ENCODE measurements around the gene SLITRK3.

The SLITRK3 gene

DNA sequence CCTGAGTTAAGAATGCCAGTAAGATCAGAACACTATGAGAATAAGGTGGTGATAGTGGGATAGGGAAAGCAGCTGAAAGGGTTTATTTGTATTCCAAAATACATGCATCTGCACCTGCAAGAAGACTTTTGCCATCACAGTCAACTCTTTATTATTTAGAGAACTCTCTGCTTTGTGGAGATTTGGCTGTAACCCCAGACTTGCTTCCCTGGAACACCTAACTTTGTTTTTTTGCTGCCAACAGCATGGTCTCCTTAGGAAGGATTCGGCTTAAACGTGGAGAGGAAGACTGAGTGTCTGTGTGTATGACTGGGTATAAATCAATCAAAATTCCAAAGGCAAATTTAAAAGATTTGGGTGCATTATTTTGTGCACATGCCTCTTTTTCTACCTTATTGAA, 21.6 kb upstream of the SLITRK3 start:
- TF ChIP-seq, protein P1, sequence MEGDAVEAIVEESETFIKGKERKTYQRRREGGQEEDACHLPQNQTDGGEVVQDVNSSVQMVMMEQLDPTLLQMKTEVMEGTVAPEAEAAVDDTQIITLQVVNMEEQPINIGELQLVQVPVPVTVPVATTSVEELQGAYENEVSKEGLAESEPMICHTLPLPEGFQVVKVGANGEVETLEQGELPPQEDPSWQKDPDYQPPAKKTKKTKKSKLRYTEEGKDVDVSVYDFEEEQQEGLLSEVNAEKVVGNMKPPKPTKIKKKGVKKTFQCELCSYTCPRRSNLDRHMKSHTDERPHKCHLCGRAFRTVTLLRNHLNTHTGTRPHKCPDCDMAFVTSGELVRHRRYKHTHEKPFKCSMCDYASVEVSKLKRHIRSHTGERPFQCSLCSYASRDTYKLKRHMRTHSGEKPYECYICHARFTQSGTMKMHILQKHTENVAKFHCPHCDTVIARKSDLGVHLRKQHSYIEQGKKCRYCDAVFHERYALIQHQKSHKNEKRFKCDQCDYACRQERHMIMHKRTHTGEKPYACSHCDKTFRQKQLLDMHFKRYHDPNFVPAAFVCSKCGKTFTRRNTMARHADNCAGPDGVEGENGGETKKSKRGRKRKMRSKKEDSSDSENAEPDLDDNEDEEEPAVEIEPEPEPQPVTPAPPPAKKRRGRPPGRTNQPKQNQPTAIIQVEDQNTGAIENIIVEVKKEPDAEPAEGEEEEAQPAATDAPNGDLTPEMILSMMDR (IDR thresholded peaks at IDR 0.05; ENCODE audit: low read depth, low read length): no peak
- TF ChIP-seq MYC (IDR thresholded peaks at IDR 0.05; ENCODE audit: low read depth, low read length): no peak
- TF ChIP-seq POLR2A (IDR thresholded peaks at IDR 0.05; ENCODE audit: extremely low read depth, insufficient read length): no peak
- TF ChIP-seq, protein P2, sequence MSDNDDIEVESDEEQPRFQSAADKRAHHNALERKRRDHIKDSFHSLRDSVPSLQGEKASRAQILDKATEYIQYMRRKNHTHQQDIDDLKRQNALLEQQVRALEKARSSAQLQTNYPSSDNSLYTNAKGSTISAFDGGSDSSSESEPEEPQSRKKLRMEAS (IDR thresholded peaks at IDR 0.05; ENCODE audit: low read depth, low read length): no peak
- no peak for DNase-seq (ENCODE audit: low read depth)
- H3K4me3 ChIP-seq (ENCODE audit: low read depth, low read length): no peak overlapping the region

DNA sequence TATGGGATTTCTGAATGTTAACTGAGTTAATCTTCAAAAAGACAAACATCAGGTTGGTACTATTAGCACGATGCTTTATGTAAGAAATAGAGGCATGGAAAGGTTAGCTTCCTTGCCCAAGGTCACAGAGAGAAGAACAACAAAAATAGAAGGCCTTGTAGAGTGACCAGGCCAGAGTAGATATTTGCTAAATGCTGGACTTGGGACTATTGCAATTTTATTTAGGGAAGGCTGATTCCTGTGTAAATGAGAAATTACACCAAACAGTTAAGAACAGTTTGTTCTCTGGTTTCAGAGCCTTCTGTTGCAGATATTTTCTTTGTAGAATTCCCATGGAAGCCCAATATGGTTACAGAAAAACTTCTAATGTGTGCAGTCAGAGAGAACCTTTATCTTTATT, 16.4 kb upstream of the SLITRK3 start:
- TF ChIP-seq POLR2A (IDR thresholded peaks at IDR 0.05; ENCODE audit: extremely low read depth, insufficient read length) (no peak), MYC (IDR thresholded peaks at IDR 0.05; ENCODE audit: low read depth, low read length) (no peak)
- TF ChIP-seq, protein P2 (IDR thresholded peaks at IDR 0.05; ENCODE audit: low read depth, low read length): no peak
- TF ChIP-seq, protein P1 (IDR thresholded peaks at IDR 0.05; ENCODE audit: low read depth, low read length): no peak
- DNase-seq (ENCODE audit: low read depth): no peak
- H3K4me3 ChIP-seq (ENCODE audit: low read depth, low read length): no peak overlapping the region

DNA sequence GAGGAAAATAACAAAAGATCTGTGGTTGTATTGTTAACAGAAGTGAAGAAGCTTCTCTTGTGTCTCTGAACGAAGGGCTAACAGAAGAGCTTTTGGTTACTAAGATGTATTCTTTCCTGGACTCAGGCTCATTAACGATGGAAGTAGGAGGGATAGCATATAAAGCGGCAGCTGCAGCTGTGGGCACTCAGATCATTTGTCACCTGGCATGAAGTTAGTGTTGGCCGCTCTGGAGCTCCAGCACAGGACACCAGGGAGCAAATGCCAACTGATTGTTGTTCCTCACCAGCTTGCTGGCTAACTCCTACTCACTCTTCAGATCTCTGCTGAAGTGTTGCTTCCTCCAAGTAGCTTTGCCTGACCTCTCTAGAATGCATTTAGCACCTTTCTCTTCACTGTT, 15.5 kb upstream of the SLITRK3 start:
- no peak overlapping the region for H3K4me3 ChIP-seq (ENCODE audit: low read depth, low read length)
- no peak for DNase-seq (ENCODE audit: low read depth)
- TF ChIP-seq, protein P1 (IDR thresholded peaks at IDR 0.05; ENCODE audit: low read depth, low read length): no peak
- TF ChIP-seq, protein P2 (IDR thresholded peaks at IDR 0.05; ENCODE audit: low read depth, low read length): no peak
- no peak for TF ChIP-seq MYC (IDR thresholded peaks at IDR 0.05; ENCODE audit: low read depth, low read length)
- TF ChIP-seq POLR2A (IDR thresholded peaks at IDR 0.05; ENCODE audit: extremely low read depth, insufficient read length): no peak

DNA sequence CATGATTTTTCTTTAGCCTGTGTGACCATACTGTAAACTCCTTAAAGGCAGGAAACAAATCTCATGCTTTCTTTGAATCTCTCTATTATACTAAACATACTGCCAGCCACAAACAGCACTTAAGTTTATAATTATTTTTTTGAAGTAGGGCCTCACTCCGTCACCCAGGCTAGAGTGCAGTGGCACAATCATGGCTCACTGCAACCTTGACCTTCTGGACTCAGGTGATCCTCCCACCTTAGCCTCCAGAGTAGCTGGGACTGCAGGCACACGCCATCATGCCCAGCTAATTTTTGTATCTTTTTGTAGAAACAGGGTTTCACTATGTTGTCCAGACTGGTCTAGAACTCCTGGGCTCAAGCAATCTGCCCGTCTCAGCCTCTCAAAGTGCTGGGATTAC, 14.5 kb upstream of the SLITRK3 start:
- H3K4me3 ChIP-seq (ENCODE audit: low read depth, low read length): no peak overlapping the region
- TF ChIP-seq, protein P2 (IDR thresholded peaks at IDR 0.05; ENCODE audit: low read depth, low read length): no peak
- TF ChIP-seq POLR2A (IDR thresholded peaks at IDR 0.05; ENCODE audit: extremely low read depth, insufficient read length) (no peak), MYC (IDR thresholded peaks at IDR 0.05; ENCODE audit: low read depth, low read length) (no peak)
- TF ChIP-seq, protein P1 (IDR thresholded peaks at IDR 0.05; ENCODE audit: low read depth, low read length): no peak
- DNase-seq (ENCODE audit: low read depth): no peak

DNA sequence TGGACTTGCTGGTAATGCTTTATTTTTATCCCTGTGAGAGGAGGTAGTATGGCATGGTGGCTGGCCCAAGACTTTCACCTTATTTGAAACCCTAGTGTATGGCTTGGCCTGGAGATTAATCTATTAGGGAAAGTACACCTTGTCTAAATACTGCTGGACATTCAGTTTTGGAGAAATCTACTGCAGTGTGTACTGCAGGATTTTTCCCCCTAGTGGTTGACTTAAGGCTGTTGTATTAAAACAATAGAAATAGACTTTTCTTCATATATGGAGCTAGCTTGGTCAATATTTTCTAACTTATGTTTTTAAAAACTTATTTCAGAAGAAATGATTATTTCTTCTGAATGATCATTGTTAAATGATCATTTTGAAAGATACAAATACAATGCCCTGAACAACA, 13.9 kb upstream of the SLITRK3 start:
- no peak overlapping the region for H3K4me3 ChIP-seq (ENCODE audit: low read depth, low read length)
- no peak for TF ChIP-seq POLR2A (IDR thresholded peaks at IDR 0.05; ENCODE audit: extremely low read depth, insufficient read length)
- TF ChIP-seq, protein P1 (IDR thresholded peaks at IDR 0.05; ENCODE audit: low read depth, low read length): no peak
- no peak for DNase-seq (ENCODE audit: low read depth)
